H54 (cell line): ENCODE measurements around the gene ALS2CL.

Source experiments
- DNase-seq: peaks from one replicate; pipeline ENCODE4 v3.0.0; 2011; ENCODE audit warnings: low spot score, mixed read lengths; ENCODE audit not compliant: insufficient read length
- FAIRE-seq: peaks from 3 replicates; lab custom pipeline; 2011; peaks lifted over from hg19 to GRCh38; lab: Jason Lieb, UNC
- POLR2A ChIP-seq: IDR thresholded peaks from 2 replicates; pipeline ENCODE4 v1.6.1; 2011; ENCODE audit warnings: low read depth, mild to moderate bottlenecking, low read length

Gene ALS2CL

GRCh38 chr3:46619845-46620778, 73.4 kb downstream of the ALS2CL start:
- no peak for TF ChIP-seq POLR2A
- FAIRE-seq (no peak), DNase-seq (no peak)
